Measurements from ENCODE around the gene CARD19. TPM values are rescaled to one million over a fixed set of nuclear protein-coding genes. Genes with fewer than 3 reads are reported as not detected.

CARD19 gene
- total RNA-seq, 1 donor from 2014 or later = 49.1 TPM

- intact Hi-C loops (cut with micrococcal nuclease) = no loop called here
Observed at GRCh38 chr9:93117924-93118862, 22.2 kb downstream of the CARD19 start.

GRCh38 chr9:93118863-93119702 lies 23.1 kb downstream of the CARD19 start:
- intact Hi-C loops (cut with micrococcal nuclease) = no loop called here

- intact Hi-C loops (cut with micrococcal nuclease) = no loop called here
Observed at GRCh38 chr9:93119703-93119952, 23.6 kb downstream of the CARD19 start.

- intact Hi-C loops (cut with micrococcal nuclease) = no loop called here
Observed at GRCh38 chr9:93119953-93120845, 24.2 kb downstream of the CARD19 start.

GRCh38 chr9:93120846-93121315 lies 24.9 kb downstream of the CARD19 start:
- intact Hi-C loops (cut with micrococcal nuclease) = no loop called here

GRCh38 chr9:93121316-93122241 lies 25.6 kb downstream of the CARD19 start:
- intact Hi-C loops (cut with micrococcal nuclease) = no loop called here

GRCh38 chr9:93122721-93123221 lies 26.8 kb downstream of the CARD19 start:
- intact Hi-C loops (cut with micrococcal nuclease) = no loop called here

- intact Hi-C loops (cut with micrococcal nuclease) = no loop called here
Observed at GRCh38 chr9:93123561-93124283, 27.7 kb downstream of the CARD19 start.

GRCh38 chr9:93124793-93125192 lies 28.8 kb downstream of the CARD19 start:
- intact Hi-C loops (cut with micrococcal nuclease) = no loop called here

- intact Hi-C loops (cut with micrococcal nuclease) = no loop called here
Observed at GRCh38 chr9:93125331-93125894, 29.4 kb downstream of the CARD19 start.

- intact Hi-C loops (cut with micrococcal nuclease) = no loop called here
Observed at GRCh38 chr9:93126151-93126781, 30.2 kb downstream of the CARD19 start.

- intact Hi-C loops (cut with micrococcal nuclease) = no loop called here
Observed at GRCh38 chr9:93126825-93127368, 30.9 kb downstream of the CARD19 start.

- intact Hi-C loops (cut with micrococcal nuclease) = no loop called here
Observed at GRCh38 chr9:93127395-93127911, 31.4 kb downstream of the CARD19 start.

GRCh38 chr9:93128011-93128714 lies 32.1 kb downstream of the CARD19 start:
- intact Hi-C loops (cut with micrococcal nuclease) = no loop called here

- intact Hi-C loops (cut with micrococcal nuclease) = no loop called here
Observed at GRCh38 chr9:93128715-93129224, 32.8 kb downstream of the CARD19 start.

GRCh38 chr9:93129286-93129685 lies 33.3 kb downstream of the CARD19 start:
- intact Hi-C loops (cut with micrococcal nuclease) = no loop called here

Measured in T-helper 2 cell treated with Interferon-gamma antibody and Interleukin-4, amounts not matched to agents 100 ng/mL and 5 ng/mL, for 36 hours (primary cell).